Measurements from ENCODE around the gene ZGLP1. TPM values are rescaled to one million over a fixed set of nuclear protein-coding genes. Genes with fewer than 3 reads are reported as not detected.

The ZGLP1 gene
- total RNA-seq, 1 experiment from 2014 or later: 5.0 TPM

DNA sequence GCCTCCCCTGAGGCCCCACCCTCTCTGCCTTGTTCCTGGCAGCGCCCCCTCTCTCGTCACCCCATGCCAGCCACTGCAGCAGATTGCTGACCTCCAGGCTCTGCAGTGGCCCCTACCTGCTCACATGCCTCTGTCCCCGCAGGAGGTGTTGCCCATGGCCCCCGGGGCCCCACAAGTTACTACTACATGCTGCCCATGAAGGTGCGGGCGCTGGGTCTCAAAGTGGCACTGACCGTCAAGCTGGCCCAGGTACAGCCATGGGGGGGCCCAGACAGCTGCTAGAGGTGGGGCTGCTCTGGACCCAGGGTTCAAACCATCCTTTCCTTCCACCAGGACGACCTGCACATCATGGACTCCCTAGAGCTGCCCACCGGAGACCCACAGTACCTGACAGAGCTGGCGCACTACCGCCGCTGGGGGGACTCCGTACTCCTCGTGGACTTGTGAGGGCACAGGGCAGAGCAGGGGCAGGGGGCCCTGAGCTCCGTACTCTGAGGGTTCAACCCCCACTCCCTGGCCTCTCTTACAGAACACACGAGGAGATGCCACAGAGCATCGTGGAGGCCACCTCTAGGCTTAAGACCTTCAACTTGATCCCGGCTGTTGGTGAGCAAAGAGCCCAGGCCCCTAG lies 51.4 kb downstream of the ZGLP1 start:
- no peaks in the 10 kb centered on the region for H3K9me2 ChIP-seq (ENCODE audit: insufficient read depth)
- BruUV-seq (replicated peaks): no TSS peak
- H3K79me2 ChIP-seq (ENCODE audit: insufficient read depth, low read length): peaks cover 17% of the 10 kb centered on the region
- CTCF ChIA-PET: interaction anchor here (0.6 to 7.7 kb wide), 24 partner anchors 8 to 443 kb away, joined by 3 to 233 read pairs (median 4); partner anchors contain the start of genes CDC37, ICAM5, QTRT1 and TYK2
- peak overlapping the region; percentile 20; the same call in 1 of the 2 replicates for H3K27ac ChIP-seq (ENCODE audit: low read depth, low read length)
- DNase-seq (ENCODE audit: low read depth, low spot score) (no peak), ATAC-seq (no peak)
- intact Hi-C loops (cut with micrococcal nuclease): no loop called here
- H2AFZ ChIP-seq (ENCODE audit: low read depth, low read length, poor library complexity, severe bottlenecking): no peak overlapping the region
- no peaks in the 10 kb centered on the region for H3K9me3 ChIP-seq (ENCODE audit: control insufficient read depth in 1 of 2, insufficient read depth in 1 of 2, low read depth in 1 of 2, low read length in 2 of 2)
- RAD21 ChIA-PET (ENCODE audit: low non-redundant PET in 1 of 2, low total read pairs in 2 of 2, uncharacterized antibody in 2 of 2, unreplicated experiment in 2 of 2): interaction anchor here (0.6 to 2.4 kb wide), 10 partner anchors 11 to 167 kb away, joined by 3 to 22 read pairs (median 4); partner anchors contain the start of gene ICAM5 (in 1 of the 2)
- no peaks in the 10 kb centered on the region for H3K27me3 ChIP-seq (ENCODE audit: insufficient read depth, low read length)
- no peak overlapping the region for H3K4me2 ChIP-seq (ENCODE audit: low read length)
- POLR2A ChIA-PET: interaction anchor here (0.9 to 2.3 kb wide), 5 partner anchors 11 to 131 kb away, joined by 3 to 11 read pairs (median 5); partner anchors contain the start of genes ICAM5, S1PR2 and TYK2
- no peaks in the 10 kb centered on the region; the same call in 1 of the 2 replicates for H4K20me1 ChIP-seq (ENCODE audit: insufficient read depth)
- no peak overlapping the region for H3K9ac ChIP-seq (ENCODE audit: low read length)
- H3K4me1 ChIP-seq (ENCODE audit: control insufficient read depth in 1 of 2, insufficient read depth in 2 of 2, low read length in 2 of 2): peaks cover 24 to 35% of the 10 kb centered on the region in 2 experiments
- no peak overlapping the region for H3K4me3 ChIP-seq (replicated peaks in 1 of 2; ENCODE audit: low read depth in 1 of 2, low read length in 2 of 2)
- TF ChIP-seq POLR2A (IDR thresholded peaks at IDR 0.05; ENCODE audit: borderline replicate concordance, extremely low read depth, insufficient read depth, insufficient read length) (no peak), EZH2phosphoT487 (IDR thresholded peaks at IDR 0.05; ENCODE audit: borderline replicate concordance) (no peak), SRF (IDR thresholded peaks at IDR 0.05; ENCODE audit: low read depth) (no peak), SP1 (IDR thresholded peaks at IDR 0.05; ENCODE audit: low read depth) (no peak), FOSL1 (IDR thresholded peaks at IDR 0.05; ENCODE audit: low read depth) (no peak), JUND (IDR thresholded peaks at IDR 0.05) (no peak), SIN3A (IDR thresholded peaks at IDR 0.05; ENCODE audit: low read depth) (no peak), CEBPB (IDR thresholded peaks at IDR 0.05; ENCODE audit: low read depth) (no peak), ZNF274 (IDR thresholded peaks at IDR 0.05; ENCODE audit: low read depth, low read length) (no peak), RAD21 (IDR thresholded peaks at IDR 0.05; ENCODE audit: low read depth) (no peak)
- TF ChIP-seq, protein P1, sequence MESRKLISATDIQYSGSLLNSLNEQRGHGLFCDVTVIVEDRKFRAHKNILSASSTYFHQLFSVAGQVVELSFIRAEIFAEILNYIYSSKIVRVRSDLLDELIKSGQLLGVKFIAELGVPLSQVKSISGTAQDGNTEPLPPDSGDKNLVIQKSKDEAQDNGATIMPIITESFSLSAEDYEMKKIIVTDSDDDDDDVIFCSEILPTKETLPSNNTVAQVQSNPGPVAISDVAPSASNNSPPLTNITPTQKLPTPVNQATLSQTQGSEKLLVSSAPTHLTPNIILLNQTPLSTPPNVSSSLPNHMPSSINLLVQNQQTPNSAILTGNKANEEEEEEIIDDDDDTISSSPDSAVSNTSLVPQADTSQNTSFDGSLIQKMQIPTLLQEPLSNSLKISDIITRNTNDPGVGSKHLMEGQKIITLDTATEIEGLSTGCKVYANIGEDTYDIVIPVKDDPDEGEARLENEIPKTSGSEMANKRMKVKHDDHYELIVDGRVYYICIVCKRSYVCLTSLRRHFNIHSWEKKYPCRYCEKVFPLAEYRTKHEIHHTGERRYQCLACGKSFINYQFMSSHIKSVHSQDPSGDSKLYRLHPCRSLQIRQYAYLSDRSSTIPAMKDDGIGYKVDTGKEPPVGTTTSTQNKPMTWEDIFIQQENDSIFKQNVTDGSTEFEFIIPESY (IDR thresholded peaks at IDR 0.05; ENCODE audit: extremely low read depth, insufficient replicate concordance, low read length): no peak
- TF ChIP-seq, protein P2, sequence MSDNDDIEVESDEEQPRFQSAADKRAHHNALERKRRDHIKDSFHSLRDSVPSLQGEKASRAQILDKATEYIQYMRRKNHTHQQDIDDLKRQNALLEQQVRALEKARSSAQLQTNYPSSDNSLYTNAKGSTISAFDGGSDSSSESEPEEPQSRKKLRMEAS (IDR thresholded peaks at IDR 0.05): no peak
- TF ChIP-seq, protein P3, sequence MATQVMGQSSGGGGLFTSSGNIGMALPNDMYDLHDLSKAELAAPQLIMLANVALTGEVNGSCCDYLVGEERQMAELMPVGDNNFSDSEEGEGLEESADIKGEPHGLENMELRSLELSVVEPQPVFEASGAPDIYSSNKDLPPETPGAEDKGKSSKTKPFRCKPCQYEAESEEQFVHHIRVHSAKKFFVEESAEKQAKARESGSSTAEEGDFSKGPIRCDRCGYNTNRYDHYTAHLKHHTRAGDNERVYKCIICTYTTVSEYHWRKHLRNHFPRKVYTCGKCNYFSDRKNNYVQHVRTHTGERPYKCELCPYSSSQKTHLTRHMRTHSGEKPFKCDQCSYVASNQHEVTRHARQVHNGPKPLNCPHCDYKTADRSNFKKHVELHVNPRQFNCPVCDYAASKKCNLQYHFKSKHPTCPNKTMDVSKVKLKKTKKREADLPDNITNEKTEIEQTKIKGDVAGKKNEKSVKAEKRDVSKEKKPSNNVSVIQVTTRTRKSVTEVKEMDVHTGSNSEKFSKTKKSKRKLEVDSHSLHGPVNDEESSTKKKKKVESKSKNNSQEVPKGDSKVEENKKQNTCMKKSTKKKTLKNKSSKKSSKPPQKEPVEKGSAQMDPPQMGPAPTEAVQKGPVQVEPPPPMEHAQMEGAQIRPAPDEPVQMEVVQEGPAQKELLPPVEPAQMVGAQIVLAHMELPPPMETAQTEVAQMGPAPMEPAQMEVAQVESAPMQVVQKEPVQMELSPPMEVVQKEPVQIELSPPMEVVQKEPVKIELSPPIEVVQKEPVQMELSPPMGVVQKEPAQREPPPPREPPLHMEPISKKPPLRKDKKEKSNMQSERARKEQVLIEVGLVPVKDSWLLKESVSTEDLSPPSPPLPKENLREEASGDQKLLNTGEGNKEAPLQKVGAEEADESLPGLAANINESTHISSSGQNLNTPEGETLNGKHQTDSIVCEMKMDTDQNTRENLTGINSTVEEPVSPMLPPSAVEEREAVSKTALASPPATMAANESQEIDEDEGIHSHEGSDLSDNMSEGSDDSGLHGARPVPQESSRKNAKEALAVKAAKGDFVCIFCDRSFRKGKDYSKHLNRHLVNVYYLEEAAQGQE (IDR thresholded peaks at IDR 0.05; ENCODE audit: low read depth): no peak
- TF ChIP-seq, protein P4, sequence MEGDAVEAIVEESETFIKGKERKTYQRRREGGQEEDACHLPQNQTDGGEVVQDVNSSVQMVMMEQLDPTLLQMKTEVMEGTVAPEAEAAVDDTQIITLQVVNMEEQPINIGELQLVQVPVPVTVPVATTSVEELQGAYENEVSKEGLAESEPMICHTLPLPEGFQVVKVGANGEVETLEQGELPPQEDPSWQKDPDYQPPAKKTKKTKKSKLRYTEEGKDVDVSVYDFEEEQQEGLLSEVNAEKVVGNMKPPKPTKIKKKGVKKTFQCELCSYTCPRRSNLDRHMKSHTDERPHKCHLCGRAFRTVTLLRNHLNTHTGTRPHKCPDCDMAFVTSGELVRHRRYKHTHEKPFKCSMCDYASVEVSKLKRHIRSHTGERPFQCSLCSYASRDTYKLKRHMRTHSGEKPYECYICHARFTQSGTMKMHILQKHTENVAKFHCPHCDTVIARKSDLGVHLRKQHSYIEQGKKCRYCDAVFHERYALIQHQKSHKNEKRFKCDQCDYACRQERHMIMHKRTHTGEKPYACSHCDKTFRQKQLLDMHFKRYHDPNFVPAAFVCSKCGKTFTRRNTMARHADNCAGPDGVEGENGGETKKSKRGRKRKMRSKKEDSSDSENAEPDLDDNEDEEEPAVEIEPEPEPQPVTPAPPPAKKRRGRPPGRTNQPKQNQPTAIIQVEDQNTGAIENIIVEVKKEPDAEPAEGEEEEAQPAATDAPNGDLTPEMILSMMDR (IDR thresholded peaks at IDR 0.05 in 2 of 3, conservative IDR thresholded peaks at IDR 0.05 in 1 of 3; ENCODE audit: borderline replicate concordance in 1 of 3, insufficient read depth in 1 of 3, low read depth in 2 of 3, low read length in 2 of 3): no peak
- peaks cover 19 to 28% of the 10 kb centered on the region in 2 experiments for H3K36me3 ChIP-seq (ENCODE audit: control insufficient read depth in 1 of 2, insufficient read depth in 2 of 2, low read length in 2 of 2)

Measured in HCT116 (cell line).